ENCODE data around the gene RNF112.
"Not testable (repeated sequence)": the region's sequence is repeated elsewhere in the genome, so short reads cannot be mapped to it uniquely, and the experiment has no call there.

Gene RNF112

GRCh38 chr17:19448341-19449268 is 37.6 kb downstream of the RNF112 start:
- DNase-seq (ENCODE audit: low read depth): no peak

- no peak for DNase-seq (ENCODE audit: low read depth)
Measured at GRCh38 chr17:19449656-19450055, 38.6 kb downstream of the RNF112 start.

GRCh38 chr17:19453296-19453695 is 42.3 kb downstream of the RNF112 start:
- DNase-seq (ENCODE audit: low read depth): no peak

- DNase-seq (ENCODE audit: low read depth): no peak
Measured at GRCh38 chr17:19454074-19454473, 43.0 kb downstream of the RNF112 start.

- DNase-seq (ENCODE audit: low read depth): no peak
Measured at GRCh38 chr17:19456016-19456927, 45.2 kb downstream of the RNF112 start.

GRCh38 chr17:19457046-19457445 is 46.0 kb downstream of the RNF112 start:
- DNase-seq (ENCODE audit: low read depth): no peak

- no peak for DNase-seq (ENCODE audit: low read depth)
Measured at GRCh38 chr17:19457830-19458271, 46.8 kb downstream of the RNF112 start.

GRCh38 chr17:19458481-19458880 is 47.4 kb downstream of the RNF112 start:
- DNase-seq (ENCODE audit: low read depth): not testable (repeated sequence)

- not testable (repeated sequence) for DNase-seq (ENCODE audit: low read depth)
Measured at GRCh38 chr17:19459018-19459655, 48.1 kb downstream of the RNF112 start.

- no peak for DNase-seq (ENCODE audit: low read depth)
Measured at GRCh38 chr17:19460700-19461099, 49.7 kb downstream of the RNF112 start.

- no peak for DNase-seq (ENCODE audit: low read depth)
Measured at GRCh38 chr17:19461116-19461515, 50.1 kb downstream of the RNF112 start.

GRCh38 chr17:19461681-19462080 is 50.6 kb downstream of the RNF112 start:
- DNase-seq (ENCODE audit: low read depth): no peak

GRCh38 chr17:19462456-19463035 is 51.5 kb downstream of the RNF112 start:
- DNase-seq (ENCODE audit: low read depth): not testable (repeated sequence)

GRCh38 chr17:19464031-19465026 is 53.3 kb downstream of the RNF112 start:
- no peak for DNase-seq (ENCODE audit: low read depth)
